HepG2 (cell line): ENCODE measurements around the gene AFF4. TPM values are rescaled to one million over a fixed set of nuclear protein-coding genes. Genes with fewer than 3 reads are reported as not detected.

ENCODE experiments used
- ARID2 ChIP-seq: sonication (generic); formaldehyde crosslinking; IDR thresholded peaks from 2 replicates; pipeline ENCODE4 v1.8.1; 2022; ENCODE audit warnings: mild to moderate bottlenecking, missing genetic modification reagents, borderline replicate concordance
- BCL6 ChIP-seq: IDR thresholded peaks from 2 replicates; pipeline ENCODE4 v1.6.1; 2016; ENCODE audit warnings: missing genetic modification reagents, missing compliant biosample characterization
- ELF1 ChIP-seq: sonication (generic); formaldehyde crosslinking; IDR thresholded peaks from 2 replicates; pipeline ENCODE4 v1.4.0; 2020; ENCODE audit warnings: missing genetic modification reagents
- FOXP1 ChIP-seq, 2 experiments: fragments of 450-650 bp in 1 of 2; IDR thresholded peaks; 2 replicates each; pipeline ENCODE4 v1.6.1; 2017 to 2018; ENCODE audit warnings: antibody characterized with exemption in 1 of 2
- GFI1 ChIP-seq: sonication (generic); formaldehyde crosslinking; IDR thresholded peaks from 2 replicates; pipeline ENCODE4 v1.5.0; 2020; ENCODE audit warnings: missing genetic modification reagents, mild to moderate bottlenecking, borderline replicate concordance
- MXI1 ChIP-seq: IDR thresholded peaks from 3 replicates; pipeline ENCODE4 v1.6.1; 2012; ENCODE audit warnings: low read depth, low read length, inconsistent platforms, borderline replicate concordance
- RCOR2 ChIP-seq: IDR thresholded peaks from 2 replicates; pipeline ENCODE4 v1.6.1; 2016; ENCODE audit warnings: missing biosample characterization, missing genetic modification reagents
- RFXANK ChIP-seq: IDR thresholded peaks from 2 replicates; pipeline ENCODE4 v1.6.1; 2016
- ZNF20 ChIP-seq: sonication (generic); formaldehyde crosslinking; IDR thresholded peaks from 2 replicates; pipeline ENCODE4 v1.4.0; 2020; ENCODE audit warnings: mild to moderate bottlenecking, moderate library complexity, missing genetic modification reagents
- ZNF614 ChIP-seq: IDR thresholded peaks from 2 replicates; pipeline ENCODE4 v1.6.1; 2018; ENCODE audit warnings: missing biosample characterization, missing genetic modification reagents, inconsistent platforms, borderline replicate concordance
- polyA plus RNA-seq, 8 experiments: library from polyadenylated mRNA; depleted of rRNA in 3 of 8; stranded (reverse) in 7 of 8; unstranded in 1 of 8; fragments of >200 nt; fragmentation: Illumina TruSeq in 4 of 8; extraction: Trizol in 4 of 8; gene quantifications; 2 replicates each; pipeline versions ENCODE4 v1.2.1 to v1.2.3, GENCODE V29; 2011 to 2016; ENCODE audit warnings: low read depth in 4 of 8, missing spikeins in 1 of 8, mixed read lengths in 1 of 8; ENCODE audit not compliant: insufficient read depth in 1 of 8
- total RNA-seq, 5 experiments: library from RNA; depleted of rRNA; stranded (reverse); fragments of >200 nt; fragmentation: Illumina TruSeq; extraction: Trizol; gene quantifications; 2 replicates each; pipeline ENCODE4 v1.2.3, GENCODE V29; 2016; ENCODE audit warnings: low read depth in 1 of 5
- TF ChIP-seq, protein P1 (sequence below): fragments of 450-650 bp; IDR thresholded peaks from 2 replicates; pipeline ENCODE4 v1.6.1; 2017
- TF ChIP-seq, protein P2 (sequence below): sonication (generic); formaldehyde crosslinking; IDR thresholded peaks from 2 replicates; pipeline ENCODE4 v1.9.0; 2021; ENCODE audit warnings: mild to moderate bottlenecking, missing genetic modification reagents
- TF ChIP-seq, protein P3 (sequence below): sonication (generic); formaldehyde crosslinking; IDR thresholded peaks from 2 replicates; pipeline ENCODE4 v1.4.0; 2020; ENCODE audit warnings: missing genetic modification reagents, mild to moderate bottlenecking, borderline replicate concordance
- TF ChIP-seq, protein P4 (sequence below): sonication (generic); formaldehyde crosslinking; IDR thresholded peaks from 2 replicates; pipeline ENCODE4 v1.4.0; 2020; ENCODE audit warnings: low read depth, mild to moderate bottlenecking, missing genetic modification reagents
- TF ChIP-seq, protein P5 (sequence below): sonication (generic); formaldehyde crosslinking; IDR thresholded peaks from 2 replicates; pipeline ENCODE4 v1.5.1; 2020; ENCODE audit warnings: missing genetic modification reagents, mild to moderate bottlenecking, borderline replicate concordance

The AFF4 gene
- total and polyA plus RNA-seq, 2 of the 13 experiments (the other 11 are each of a cell fraction or from before 2014, with no cell fraction given), result 22.1 to 25.5 TPM

DNA sequence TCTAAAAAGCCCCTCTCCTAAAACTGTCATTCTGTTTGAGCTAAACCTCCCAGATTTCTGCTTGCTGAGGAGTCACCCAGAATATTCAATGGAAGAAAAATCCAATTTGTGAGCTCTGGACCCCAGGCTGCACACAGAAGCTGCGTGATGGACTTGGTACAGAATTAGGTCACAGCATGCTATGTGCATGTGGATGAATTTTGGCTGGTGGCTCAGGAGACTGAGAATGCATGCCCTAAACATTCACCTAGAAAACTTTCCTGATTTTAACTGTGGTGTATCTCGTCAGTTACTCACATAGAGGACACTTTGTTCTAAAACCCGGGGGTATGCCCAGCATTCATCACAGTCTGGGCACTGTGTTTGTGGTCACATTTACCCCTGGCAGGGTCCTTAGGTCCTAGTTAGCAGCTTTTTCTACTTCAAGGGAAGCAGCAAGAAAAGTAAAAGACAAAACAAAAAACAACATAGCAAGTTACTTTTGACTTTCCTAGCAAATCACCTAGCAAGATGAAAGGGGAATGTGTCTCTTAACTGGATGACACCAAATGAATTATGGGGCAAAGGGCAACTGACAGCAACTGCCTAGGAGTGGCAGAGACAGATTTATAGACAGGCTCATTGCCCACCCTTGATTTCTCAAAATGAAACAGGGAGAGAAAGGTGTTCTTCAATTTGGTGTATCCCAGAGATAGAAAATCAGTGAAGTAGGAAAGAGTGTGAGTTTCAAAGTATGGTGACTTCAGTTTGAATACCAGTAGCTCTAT, 124.7 kb downstream of the AFF4 start (continued):
- TF ChIP-seq, protein P1, sequence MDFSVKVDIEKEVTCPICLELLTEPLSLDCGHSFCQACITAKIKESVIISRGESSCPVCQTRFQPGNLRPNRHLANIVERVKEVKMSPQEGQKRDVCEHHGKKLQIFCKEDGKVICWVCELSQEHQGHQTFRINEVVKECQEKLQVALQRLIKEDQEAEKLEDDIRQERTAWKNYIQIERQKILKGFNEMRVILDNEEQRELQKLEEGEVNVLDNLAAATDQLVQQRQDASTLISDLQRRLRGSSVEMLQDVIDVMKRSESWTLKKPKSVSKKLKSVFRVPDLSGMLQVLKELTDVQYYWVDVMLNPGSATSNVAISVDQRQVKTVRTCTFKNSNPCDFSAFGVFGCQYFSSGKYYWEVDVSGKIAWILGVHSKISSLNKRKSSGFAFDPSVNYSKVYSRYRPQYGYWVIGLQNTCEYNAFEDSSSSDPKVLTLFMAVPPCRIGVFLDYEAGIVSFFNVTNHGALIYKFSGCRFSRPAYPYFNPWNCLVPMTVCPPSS, result no peak
- TF ChIP-seq, protein P2, sequence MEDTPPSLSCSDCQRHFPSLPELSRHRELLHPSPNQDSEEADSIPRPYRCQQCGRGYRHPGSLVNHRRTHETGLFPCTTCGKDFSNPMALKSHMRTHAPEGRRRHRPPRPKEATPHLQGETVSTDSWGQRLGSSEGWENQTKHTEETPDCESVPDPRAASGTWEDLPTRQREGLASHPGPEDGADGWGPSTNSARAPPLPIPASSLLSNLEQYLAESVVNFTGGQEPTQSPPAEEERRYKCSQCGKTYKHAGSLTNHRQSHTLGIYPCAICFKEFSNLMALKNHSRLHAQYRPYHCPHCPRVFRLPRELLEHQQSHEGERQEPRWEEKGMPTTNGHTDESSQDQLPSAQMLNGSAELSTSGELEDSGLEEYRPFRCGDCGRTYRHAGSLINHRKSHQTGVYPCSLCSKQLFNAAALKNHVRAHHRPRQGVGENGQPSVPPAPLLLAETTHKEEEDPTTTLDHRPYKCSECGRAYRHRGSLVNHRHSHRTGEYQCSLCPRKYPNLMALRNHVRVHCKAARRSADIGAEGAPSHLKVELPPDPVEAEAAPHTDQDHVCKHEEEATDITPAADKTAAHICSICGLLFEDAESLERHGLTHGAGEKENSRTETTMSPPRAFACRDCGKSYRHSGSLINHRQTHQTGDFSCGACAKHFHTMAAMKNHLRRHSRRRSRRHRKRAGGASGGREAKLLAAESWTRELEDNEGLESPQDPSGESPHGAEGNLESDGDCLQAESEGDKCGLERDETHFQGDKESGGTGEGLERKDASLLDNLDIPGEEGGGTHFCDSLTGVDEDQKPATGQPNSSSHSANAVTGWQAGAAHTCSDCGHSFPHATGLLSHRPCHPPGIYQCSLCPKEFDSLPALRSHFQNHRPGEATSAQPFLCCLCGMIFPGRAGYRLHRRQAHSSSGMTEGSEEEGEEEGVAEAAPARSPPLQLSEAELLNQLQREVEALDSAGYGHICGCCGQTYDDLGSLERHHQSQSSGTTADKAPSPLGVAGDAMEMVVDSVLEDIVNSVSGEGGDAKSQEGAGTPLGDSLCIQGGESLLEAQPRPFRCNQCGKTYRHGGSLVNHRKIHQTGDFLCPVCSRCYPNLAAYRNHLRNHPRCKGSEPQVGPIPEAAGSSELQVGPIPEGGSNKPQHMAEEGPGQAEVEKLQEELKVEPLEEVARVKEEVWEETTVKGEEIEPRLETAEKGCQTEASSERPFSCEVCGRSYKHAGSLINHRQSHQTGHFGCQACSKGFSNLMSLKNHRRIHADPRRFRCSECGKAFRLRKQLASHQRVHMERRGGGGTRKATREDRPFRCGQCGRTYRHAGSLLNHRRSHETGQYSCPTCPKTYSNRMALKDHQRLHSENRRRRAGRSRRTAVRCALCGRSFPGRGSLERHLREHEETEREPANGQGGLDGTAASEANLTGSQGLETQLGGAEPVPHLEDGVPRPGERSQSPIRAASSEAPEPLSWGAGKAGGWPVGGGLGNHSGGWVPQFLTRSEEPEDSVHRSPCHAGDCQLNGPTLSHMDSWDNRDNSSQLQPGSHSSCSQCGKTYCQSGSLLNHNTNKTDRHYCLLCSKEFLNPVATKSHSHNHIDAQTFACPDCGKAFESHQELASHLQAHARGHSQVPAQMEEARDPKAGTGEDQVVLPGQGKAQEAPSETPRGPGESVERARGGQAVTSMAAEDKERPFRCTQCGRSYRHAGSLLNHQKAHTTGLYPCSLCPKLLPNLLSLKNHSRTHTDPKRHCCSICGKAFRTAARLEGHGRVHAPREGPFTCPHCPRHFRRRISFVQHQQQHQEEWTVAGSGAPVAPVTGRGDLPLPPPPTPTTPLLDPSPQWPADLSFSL (CRISPR knock-in tag), result no peak
- TF ChIP-seq ZNF614 (CRISPR knock-in tag), result 0 out of 2 replicates have a peak, but pooled peaks have one; percentile 20
- TF ChIP-seq, protein P3, sequence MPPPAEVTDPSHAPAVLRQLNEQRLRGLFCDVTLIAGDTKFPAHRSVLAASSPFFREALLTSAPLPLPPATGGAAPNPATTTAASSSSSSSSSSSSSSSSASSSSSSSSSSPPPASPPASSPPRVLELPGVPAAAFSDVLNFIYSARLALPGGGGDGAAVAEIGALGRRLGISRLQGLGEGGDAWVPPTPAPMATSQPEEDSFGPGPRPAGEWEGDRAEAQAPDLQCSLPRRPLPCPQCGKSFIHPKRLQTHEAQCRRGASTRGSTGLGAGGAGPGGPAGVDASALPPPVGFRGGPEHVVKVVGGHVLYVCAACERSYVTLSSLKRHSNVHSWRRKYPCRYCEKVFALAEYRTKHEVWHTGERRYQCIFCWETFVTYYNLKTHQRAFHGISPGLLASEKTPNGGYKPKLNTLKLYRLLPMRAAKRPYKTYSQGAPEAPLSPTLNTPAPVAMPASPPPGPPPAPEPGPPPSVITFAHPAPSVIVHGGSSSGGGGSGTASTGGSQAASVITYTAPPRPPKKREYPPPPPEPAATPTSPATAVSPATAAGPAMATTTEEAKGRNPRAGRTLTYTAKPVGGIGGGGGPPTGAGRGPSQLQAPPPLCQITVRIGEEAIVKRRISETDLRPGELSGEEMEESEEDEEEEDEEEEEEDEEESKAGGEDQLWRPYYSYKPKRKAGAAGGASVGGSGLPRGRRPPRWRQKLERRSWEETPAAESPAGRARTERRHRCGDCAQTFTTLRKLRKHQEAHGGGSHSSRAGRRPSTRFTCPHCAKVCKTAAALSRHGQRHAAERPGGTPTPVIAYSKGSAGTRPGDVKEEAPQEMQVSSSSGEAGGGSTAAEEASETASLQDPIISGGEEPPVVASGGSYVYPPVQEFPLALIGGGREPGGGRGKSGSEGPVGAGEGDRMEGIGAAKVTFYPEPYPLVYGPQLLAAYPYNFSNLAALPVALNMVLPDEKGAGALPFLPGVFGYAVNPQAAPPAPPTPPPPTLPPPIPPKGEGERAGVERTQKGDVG (CRISPR knock-in tag), result no peak
- TF ChIP-seq MXI1, result 0 out of 3 replicates have a peak, but pooled peaks have one; percentile 10
- TF ChIP-seq ZNF20 (CRISPR knock-in tag), result no peak
- no peak; the same call in 1 of the 2 replicates for TF ChIP-seq RCOR2 (CRISPR knock-in tag)
- TF ChIP-seq, protein P4, sequence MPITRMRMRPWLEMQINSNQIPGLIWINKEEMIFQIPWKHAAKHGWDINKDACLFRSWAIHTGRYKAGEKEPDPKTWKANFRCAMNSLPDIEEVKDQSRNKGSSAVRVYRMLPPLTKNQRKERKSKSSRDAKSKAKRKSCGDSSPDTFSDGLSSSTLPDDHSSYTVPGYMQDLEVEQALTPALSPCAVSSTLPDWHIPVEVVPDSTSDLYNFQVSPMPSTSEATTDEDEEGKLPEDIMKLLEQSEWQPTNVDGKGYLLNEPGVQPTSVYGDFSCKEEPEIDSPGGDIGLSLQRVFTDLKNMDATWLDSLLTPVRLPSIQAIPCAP (CRISPR knock-in tag), result no peak
- TF ChIP-seq ARID2 (CRISPR knock-in tag), result no peak
- no peak for TF ChIP-seq ELF1
- TF ChIP-seq FOXP1 (IDR thresholded peaks at IDR 0.05), result no peak
- TF ChIP-seq FOXP1 (CRISPR knock-in tag; IDR thresholded peaks at IDR 0.05), result peak; percentile 26; the same call in 1 of the 2 replicates
- TF ChIP-seq, protein P5, sequence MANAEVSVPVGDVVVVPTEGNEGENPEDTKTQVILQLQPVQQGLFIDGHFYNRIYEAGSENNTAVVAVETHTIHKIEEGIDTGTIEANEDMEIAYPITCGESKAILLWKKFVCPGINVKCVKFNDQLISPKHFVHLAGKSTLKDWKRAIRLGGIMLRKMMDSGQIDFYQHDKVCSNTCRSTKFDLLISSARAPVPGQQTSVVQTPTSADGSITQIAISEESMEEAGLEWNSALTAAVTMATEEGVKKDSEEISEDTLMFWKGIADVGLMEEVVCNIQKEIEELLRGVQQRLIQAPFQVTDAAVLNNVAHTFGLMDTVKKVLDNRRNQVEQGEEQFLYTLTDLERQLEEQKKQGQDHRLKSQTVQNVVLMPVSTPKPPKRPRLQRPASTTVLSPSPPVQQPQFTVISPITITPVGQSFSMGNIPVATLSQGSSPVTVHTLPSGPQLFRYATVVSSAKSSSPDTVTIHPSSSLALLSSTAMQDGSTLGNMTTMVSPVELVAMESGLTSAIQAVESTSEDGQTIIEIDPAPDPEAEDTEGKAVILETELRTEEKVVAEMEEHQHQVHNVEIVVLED (CRISPR knock-in tag), result no peak
- TF ChIP-seq GFI1, result peak; percentile 40; the same call in 1 of the 2 replicates
- peak; percentile 19; the same call in 1 of the 2 replicates for TF ChIP-seq BCL6 (CRISPR knock-in tag)
- TF ChIP-seq RFXANK (CRISPR knock-in tag), result no peak
